HG03103 (cell line): ENCODE results near the gene TIMD4.
"Not testable (repeated sequence)": the region's sequence is repeated elsewhere in the genome, so short reads cannot be mapped to it uniquely, and the experiment has no call there.

ENCODE experiments used
- ATAC-seq: cut with Tn5 transposase; IDR thresholded peaks from one replicate; pipeline ENCODE4 v1.9.1; 2021; ENCODE audit warnings: low read depth; ENCODE audit not compliant: unreplicated experiment

The TIMD4 gene

DNA sequence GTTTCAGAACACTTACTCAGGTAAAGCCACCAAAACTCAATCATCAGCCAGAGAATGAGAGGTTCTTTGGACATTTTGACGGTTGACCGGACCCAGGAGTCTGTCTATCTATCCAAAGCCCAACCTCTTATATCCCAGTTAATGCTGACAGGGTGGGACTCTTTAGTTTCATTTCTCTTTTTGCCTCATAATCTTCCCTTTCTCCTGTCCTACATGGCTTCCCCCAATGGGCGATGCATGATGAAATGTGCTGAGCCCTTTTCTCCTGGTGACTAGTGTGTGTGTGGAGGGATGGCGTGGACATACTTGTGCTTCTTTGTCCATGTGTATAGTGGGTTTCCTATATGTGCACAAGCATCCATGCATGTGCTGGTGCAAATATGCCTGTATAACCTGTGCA, at the start of gene TIMD4:
TIMD4 (minus strand) TSS at position 102 of the 400 bp plus-strand sequence; CDS start at position 74, 28 bp downstream.
- ATAC-seq: no peak

DNA sequence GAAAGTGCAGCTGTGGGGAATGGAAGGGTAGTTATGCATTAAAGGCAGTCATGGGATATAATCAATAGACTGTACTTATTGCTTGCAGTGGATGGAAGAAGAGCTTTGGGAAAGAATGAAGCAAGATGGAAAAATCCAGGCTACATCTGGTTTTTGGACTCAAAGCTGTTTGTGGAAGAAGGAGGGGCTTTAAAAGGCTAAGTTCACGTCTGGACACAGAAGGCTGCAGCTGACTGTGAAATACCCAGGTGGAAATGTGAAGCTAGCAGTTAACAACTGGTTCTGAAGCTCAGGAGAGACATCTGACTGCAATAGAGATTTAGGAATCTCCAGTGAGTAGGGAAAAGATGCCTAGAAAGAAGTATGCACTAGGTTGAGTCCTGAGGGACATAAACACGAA, 43.2 kb upstream of the TIMD4 start:
- ATAC-seq: no peak

DNA sequence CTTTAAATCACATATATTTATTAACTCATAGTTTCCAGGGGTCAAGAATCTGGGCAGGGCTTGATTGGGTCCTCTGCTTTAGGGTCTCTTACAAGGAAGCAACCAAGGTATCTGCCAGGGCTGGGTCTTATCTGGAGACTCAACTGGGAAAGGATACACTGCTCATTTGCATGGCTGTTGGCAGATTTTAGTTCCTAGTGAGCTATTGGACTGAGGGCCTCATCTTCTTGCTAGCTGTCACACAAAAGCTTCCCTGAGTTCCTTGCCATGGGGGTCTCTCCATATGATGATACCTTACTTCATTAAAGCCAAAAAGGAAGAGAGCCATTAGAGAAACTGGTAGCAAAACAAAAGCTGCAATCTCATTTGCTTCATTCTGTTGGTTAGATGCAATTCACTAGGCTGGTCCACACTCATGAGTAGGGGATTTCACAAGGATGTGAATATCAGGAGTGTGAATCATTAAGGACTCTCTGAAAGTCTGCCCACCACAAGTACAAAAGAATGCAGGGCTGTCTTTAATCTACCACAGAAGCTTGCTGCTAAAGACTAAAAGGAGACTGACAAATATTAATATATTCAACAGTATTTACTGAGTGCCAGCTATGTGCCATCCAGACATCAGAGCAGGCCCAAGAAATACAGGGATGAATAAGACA, 42.0 kb upstream of the TIMD4 start:
- peak; percentile 52 for ATAC-seq

DNA sequence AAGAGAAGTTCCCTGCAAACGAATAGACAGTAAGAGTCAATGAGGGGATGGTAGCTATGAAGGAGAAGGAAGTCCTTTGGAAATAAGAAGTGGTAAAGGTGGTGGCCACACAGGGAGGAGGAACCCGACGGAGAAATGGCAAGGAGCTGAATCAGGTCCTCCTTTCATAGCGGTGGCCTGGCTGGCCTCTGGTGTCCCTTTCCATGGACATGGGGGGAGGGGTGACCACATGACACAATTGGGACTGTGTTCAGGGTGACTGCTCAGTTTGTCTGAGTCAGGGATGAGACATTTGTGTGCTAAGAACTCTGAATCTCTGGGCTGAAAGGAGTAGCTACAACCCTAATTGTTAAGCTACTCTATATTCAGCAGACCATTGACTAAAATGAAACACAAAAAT, 28.7 kb upstream of the TIMD4 start:
- ATAC-seq: no peak

DNA sequence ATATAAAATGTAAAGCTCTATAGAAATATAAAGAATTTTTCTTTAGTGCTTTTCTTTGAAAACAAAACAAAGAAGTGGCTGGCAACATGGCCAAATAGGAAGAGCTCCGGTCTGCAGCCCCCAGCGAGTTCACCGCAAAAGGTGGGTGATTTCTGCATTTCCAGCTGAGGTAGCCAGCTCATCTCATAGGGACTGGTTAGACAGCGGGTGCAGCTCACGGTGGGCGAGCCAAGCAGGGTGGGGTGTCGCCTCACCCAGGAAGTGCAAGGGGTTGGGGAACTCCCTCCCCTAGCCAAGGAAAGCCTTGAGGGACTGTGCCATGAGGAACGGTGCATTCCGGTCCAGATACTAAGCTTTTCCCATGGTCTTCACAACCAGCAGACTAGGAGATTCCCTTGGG, 21.0 kb upstream of the TIMD4 start:
- no peak for ATAC-seq

DNA sequence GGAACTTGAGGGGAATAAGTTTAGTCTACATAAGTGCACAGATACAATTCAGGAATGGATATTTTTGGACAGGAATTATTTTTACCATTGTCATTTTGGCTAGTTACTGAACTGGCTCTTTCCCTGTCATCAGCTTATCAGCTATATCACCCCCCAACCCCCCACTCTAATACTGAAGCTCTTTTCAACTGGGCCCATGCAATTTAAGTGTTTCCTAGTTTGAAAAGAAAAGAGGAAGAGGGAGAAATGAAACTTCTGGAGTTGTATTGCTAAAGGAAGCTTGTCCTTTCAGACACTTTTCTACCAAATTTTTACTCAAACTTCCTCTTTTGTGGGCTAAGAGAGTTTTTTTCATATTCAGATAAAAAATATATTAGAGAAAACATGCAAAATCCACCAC, 18.5 kb upstream of the TIMD4 start:
- ATAC-seq: no peak

DNA sequence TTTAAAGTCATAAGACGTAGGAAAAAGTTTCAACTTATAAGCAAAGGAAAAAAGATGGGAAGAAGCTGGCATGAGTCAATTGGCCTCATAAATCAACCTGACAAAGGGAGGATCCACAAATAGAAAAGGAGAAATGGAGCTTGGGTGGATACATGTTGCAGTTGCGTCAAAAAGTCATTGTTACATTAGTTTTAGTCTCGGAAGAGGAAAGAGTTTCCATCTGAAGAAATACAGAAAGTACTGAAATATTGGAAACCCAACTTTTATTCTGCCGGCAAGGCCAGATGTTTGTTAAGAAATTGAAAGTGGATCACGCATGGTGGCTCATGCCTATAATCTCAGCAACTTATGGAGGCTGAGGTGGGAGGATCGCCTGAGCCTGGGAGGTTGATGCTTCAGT, 11.3 kb upstream of the TIMD4 start:
- no peak for ATAC-seq

DNA sequence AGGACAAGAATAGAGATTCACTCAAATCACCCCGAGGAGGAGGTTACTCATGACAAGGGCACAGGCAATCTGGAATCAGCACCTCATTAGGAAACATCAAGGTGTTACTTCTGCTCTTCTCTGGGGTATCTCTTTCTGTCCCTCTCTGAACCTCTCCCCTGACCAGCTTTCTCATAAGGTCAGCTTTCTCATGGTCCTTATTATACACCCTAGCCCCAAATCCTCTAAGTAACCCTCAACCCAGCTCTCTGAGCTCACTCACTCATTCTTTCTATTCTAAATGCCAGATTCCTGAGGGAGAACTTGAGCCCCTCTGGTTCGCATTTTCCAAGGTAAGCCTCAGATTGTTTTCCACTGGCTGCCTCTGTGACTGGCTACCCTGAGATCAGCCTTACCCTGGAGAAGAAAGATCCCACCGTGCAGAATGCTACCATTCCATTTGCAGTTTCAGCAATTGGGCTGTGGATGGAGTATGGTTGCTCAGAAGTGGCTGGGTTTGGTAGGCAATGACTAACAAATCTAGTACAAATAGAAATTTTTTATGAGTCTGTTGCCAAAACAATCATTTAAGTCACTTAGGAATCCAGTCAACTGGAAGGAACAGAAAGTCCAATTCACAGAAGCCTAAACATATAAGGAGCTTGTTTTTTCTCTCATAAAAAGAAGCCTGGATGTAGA, 9.0 kb upstream of the TIMD4 start:
- no peak for ATAC-seq

DNA sequence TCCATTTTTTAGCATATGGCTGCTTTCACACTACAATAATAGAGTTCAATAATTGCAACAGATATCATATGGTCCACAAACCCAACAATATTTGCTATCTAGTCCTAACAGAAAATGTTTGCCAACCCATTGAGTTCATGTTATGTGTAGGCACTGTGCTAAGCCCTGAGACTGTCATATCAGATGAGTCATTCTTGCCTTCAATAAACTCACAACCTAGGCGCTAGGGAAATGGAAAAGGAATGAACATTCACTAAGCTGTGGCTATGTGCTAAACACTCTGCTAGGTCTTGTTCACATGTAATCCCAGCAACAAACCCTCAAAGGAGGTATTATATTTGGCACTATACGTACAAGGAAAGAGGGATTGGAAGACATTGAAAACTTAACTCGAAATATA, 8.4 kb upstream of the TIMD4 start:
- ATAC-seq: no peak

DNA sequence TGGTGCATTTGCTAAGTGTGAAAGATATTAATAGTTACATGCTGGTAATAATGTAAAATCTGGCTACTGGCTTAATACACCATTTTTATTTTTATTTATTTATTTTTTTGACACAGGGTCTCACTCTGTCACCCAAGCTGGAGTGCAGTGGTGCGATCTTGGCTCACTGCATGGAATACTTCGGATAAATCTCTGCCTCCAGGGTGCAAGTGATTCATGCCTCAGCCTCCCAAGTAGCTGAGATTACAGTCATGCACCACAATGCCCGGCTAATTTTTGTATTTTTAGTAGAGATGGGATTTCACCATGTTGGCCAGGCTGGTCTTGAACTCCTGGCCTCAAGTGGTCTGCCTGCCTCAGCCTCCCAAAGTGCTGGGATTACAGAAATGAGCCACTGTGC, 4.4 kb upstream of the TIMD4 start:
- not testable (repeated sequence) for ATAC-seq

DNA sequence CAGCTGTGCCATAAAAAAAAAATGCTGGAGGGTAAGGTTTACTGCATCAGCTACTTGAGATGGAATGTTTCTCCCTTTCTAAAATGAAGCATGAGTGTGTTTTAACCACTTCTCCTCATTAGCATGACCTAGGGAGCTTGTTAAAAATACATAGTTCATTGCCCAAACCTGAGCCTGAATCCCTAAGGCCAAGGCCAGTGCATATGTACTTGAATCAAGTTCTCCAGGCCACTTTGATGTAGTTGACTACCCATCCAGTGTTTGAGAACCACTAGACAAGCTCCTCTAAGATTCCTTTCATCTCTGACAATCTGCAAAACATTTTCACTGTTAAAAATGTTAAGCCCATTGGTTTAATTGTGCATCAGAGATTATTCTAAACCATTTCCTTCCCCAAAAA, 6.7 kb downstream of the TIMD4 start:
- no peak for ATAC-seq

DNA sequence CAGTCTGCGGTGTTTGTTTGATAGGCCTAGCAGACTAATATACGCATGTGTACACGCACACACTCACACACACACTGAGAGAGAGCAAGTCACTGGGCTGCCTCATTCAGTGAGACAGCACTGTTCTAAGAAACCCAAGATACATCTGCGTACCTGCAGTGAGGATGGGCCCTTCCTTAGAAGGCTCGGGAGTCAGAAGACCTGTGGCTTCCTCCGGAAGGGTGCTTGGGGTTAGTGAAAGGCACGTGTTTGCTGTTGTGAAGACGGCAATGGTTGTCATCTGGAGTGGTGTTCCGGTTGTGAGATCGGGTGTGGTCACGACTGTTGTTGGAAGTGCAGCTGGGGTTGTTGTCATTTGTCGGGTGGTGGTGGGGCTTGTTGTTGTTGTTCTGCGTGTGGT, 11.7 kb downstream of the TIMD4 start:
- no peak for ATAC-seq

DNA sequence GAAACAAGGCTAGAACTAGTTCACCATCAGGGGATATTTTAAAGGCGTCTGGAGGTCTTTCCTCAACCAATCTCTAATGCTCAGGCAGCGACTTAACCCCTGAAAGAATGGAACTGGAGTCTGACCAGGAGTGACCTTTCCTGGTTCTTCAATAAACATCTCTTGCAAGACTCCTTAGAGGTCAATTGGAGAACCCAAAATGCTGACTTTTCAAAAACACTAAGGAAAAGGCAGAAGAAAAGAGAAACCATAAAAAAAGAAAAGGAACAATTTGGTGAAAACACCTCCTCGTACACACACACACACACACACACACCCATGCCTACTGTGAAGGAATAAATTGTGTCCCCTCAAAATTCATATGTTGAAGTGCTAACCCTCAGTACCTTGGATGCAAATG, 12.3 kb downstream of the TIMD4 start:
- ATAC-seq: no peak

DNA sequence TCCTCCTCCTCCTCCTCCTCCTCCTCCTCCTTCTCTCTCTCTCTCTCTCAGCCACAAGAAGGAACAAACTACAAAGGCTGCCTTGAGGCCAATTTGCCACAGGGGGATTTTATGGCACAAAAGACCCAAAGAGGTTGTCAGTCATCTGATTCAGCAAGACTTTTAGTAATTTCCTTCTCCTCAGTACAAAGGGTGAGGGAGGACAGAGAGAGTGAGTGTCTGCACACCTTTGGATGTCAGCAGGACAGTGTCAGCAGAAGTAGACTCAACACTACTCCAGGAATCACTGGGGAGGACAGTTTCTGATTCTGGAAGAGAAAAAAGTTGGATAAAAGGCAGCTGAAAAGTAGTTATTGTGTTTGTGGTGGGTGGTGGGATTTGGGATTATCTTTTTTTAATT, 13.6 kb downstream of the TIMD4 start:
- no peak for ATAC-seq

DNA sequence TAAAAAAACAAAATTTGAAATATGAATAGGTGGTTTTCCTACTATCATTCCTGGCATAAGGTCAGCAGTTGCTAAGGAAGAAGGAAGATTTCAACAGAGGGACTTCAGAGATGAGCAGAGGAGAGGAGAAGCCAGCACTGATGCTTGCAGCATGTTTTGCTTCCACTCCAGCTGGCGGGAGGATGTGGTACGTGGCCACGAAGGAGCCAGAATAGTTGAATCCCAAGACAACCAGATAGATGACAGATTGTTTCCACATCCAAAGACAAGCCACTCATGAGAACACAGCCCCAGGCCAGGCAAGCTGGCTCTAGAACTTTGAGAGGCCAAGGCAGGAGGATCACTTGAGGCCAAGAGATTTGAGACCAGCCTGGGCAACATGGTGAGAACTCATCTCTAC, 15.1 kb downstream of the TIMD4 start:
- ATAC-seq: no peak

DNA sequence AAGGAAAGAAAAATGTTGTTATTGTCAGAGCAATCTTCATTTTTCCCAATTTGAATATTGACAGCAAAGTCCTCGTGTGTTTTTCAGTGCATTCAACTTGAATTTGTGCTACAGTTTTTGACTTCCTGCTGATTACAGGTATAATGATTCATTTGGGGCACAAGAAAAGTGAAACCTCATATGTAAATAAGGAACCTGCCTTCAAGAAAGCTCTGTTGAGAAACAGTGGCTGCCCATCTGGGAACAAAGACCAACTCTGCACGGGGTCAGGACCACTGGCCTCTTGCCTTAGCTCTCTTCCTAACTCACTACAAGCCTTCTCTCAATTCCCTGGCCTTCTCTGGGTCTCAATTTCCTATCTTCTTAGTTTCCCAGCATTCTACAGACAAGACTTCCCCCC, 21.0 kb downstream of the TIMD4 start:
- ATAC-seq: peak; percentile 93

DNA sequence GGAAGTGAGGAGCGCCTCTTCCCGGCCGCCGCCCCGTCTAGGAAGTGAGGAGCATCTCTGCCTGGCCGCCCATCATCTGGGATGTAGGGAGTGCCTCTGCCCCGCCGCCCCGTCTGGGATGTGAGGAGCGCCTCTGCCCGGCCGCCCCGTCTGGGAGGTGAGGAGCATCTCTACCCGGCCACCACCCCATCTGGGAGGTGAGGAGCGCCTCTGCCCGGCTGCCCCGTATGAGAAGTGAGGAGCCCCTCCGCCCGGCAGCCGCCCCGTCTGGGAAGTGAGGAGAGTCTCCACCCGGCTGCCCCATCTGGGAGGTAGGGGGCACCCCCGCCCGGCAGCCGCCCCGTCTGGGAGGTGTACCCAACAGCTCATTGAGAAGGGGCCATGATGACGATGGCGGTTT, 22.6 kb downstream of the TIMD4 start:
- not testable (repeated sequence) for ATAC-seq

DNA sequence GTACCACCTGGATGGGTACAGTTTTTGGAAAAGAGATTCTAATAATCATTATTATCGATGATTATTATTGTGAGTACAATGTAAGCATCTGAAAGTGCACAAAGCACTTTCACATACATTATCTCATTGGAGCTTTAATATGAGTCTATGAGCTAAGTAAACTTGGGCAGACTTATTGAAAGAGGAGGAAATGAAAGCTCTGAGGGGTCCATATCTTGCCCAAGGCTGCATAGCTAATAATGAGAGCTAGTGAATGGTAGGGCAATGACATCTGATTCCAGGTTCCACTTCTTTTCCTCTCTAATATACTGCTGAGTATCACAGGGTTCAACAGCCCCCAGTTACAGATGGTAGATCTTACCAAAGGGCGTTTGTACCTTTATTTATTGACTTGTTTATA, 26.1 kb downstream of the TIMD4 start:
- ATAC-seq: no peak

DNA sequence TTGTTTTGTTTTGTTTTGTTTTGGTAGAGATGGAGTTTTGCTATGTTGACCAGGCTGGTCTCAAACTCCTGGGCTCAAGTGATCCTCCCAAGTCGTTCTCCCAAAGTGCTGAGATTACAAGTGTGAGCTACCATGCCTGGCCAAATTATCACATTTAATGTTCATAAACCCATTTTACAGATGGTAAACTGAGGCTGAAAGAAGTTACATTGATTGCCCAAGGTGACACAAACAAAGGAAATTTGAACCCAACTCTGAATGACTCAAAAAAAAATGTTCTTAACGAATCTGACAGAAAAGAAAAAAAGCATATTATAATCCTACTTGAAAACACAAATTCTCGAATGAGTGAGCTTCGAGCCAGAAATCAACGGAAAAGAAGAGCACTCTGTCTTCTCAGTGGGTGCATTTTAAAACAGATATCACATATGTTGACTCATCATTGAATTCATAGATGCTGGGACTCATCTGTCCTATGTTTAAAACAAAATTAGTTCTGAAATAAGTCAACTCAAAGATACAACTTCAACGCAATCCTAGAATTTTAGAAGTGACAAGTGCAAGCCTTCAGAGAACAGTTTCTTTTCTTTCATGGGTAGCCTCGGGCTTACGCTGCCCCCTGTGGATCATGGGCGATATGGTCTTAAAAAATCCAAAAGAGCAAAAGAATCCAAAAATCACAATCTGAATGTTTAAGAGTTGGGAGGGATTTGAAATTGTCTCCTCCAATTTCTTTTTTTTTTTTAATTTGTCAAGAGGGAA, 28.4 kb downstream of the TIMD4 start:
- no peak for ATAC-seq

DNA sequence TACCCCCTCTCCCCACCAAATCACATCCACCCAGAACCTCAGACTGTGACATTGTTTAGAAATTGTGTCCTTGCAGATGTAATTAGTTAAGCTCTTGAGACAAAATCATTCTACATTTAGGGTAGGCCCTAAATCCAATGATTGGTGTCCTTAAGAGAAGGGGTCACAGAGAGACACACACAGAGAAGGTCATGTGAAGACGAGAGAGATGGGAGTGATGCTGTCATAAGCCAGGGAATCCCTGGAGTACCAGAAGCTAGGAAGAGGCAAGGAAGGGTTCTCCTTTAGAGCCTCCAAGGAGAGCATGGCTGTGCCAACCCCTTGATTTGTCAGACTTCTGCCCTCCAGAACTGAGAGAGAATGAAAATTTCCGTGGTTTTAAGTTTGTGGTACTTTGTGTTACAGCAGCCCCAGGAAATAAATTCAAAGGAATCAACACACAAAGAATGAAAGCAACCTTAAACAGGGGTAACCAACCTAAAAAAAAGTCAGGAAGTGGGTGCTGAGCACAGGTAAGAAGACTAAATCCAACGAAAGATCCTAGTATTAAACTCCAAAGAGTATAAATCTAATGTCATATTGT, 33.6 kb downstream of the TIMD4 start:
- no peak for ATAC-seq

DNA sequence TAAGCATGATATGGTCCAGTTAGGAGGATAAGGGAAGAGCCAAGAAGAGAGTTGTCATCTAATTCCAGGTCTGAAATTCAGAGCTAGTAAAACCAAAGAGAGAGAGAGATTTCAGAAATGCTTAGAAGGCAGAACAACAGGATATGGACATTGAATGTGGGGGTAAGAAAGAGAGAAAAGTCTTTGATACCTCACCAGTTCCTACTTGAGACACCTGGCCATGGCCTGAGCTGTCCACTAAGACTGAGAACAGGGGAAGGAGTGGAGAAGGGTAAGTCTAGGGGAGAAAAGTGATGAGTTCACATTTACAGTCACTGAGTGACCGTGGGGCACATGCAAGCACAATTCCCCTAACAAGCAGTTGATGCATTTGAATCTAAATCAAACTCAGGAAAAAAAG, 35.5 kb downstream of the TIMD4 start:
- no peak for ATAC-seq
